Panc1 (cell line): Measurements from ENCODE around the gene SYNRG. TPM values are rescaled to one million over a fixed set of nuclear protein-coding genes. Genes with fewer than 3 reads are reported as not detected.

Source experiments
- ATAC-seq: fragments of 200-7000 bp; cut with Tn5 transposase; 2 replicates; pipeline ENCODE4 v1.9.1; 2020; ENCODE audit warnings: mild to moderate bottlenecking, moderate library complexity
- BruUV-seq: library from RNA; stranded (reverse); fragments of 400-500 nt; replicated peaks from 2 replicates; lab custom pipeline; 2021; lab: Mats Ljungman, UMichigan
- CTCF ChIA-PET: fragments of 300-600 bp; sonication (Branson Sonifier 250); formaldehyde crosslinking; loops from one replicate; lab custom pipeline; 2022; ENCODE audit warnings: antibody characterized with exemption; lab: Charles Lee
- POLR2A ChIA-PET: fragments of 300-600 bp; sonication (Branson Sonifier 250); formaldehyde crosslinking; loops from one replicate; lab custom pipeline; 2022; ENCODE audit warnings: antibody characterized with exemption; lab: Charles Lee
- DNase-seq: peaks from one replicate; pipeline ENCODE4 v3.0.0-alpha.2; 2010; ENCODE audit warnings: low read depth, low spot score
- H3K27ac ChIP-seq: 2 replicates; pipeline ENCODE4 v1.5.1; 2011; ENCODE audit warnings: mild to moderate bottlenecking, low read length, inconsistent platforms
- H3K27me3 ChIP-seq: fragments of 200-500 bp; sonication (Bioruptor generic); 2 replicates; pipeline ENCODE4 v1.6.0; 2014; ENCODE audit warnings: low read length, inconsistent platforms; ENCODE audit not compliant: control insufficient read depth, insufficient read depth
- H3K36me3 ChIP-seq: fragments of 200-500 bp; sonication (Bioruptor generic); 2 replicates; pipeline ENCODE4 v1.5.1; 2014; ENCODE audit warnings: inconsistent platforms, mild to moderate bottlenecking, low read length, moderate library complexity; ENCODE audit not compliant: control insufficient read depth, insufficient read depth
- H3K4me1 ChIP-seq: 2 replicates; pipeline ENCODE4 v1.5.1; 2011; ENCODE audit warnings: inconsistent platforms, mild to moderate bottlenecking, low read length, moderate library complexity; ENCODE audit not compliant: control insufficient read depth, insufficient read depth
- H3K4me3 ChIP-seq, 2 experiments: 2 replicates each; pipeline ENCODE4 v1.5.1; 2011 to 2012; ENCODE audit warnings: low read depth in 2 of 2, low read length in 2 of 2, mild to moderate bottlenecking in 2 of 2, inconsistent platforms in 1 of 2, moderate library complexity in 1 of 2
- H3K9me3 ChIP-seq: fragments of 200-500 bp; sonication (Bioruptor generic); 2 replicates; pipeline ENCODE4 v1.5.1; 2014; ENCODE audit warnings: low read depth, mild to moderate bottlenecking, inconsistent platforms, low read length, moderate library complexity; ENCODE audit not compliant: control insufficient read depth, insufficient read depth
- POLR2AphosphoS5 ChIP-seq: IDR thresholded peaks from 2 replicates; pipeline ENCODE4 v1.6.1; 2012; ENCODE audit warnings: mild to moderate bottlenecking, low read depth, low read length, moderate library complexity
- SIN3A ChIP-seq: IDR thresholded peaks from 2 replicates; pipeline ENCODE4 v1.6.1; 2012; ENCODE audit warnings: low read depth, mild to moderate bottlenecking, low read length, moderate library complexity, borderline replicate concordance; ENCODE audit not compliant: insufficient read depth
- TCF7L2 ChIP-seq: IDR thresholded peaks from 2 replicates; pipeline ENCODE4 v1.6.1; 2011; ENCODE audit warnings: mild to moderate bottlenecking, low read depth, low read length, inconsistent platforms
- in situ Hi-C: cut with HindIII; loops from 2 replicates; pipeline ENCODE4 v1.10.0; 2016; ENCODE audit warnings: low sequenced_read_pairs, low pct_unique_long_range_greater_than_20kb
- intact Hi-C: fragments of 100-400 bp; cut with micrococcal nuclease; formaldehyde crosslinking; loops from one replicate; pipeline ENCODE4 v1.10.0; 2022; ENCODE audit not compliant: unreplicated experiment
- total RNA-seq: library from RNA; stranded (reverse); gene quantifications from one replicate; pipeline ENCODE4 v1.2.1, GENCODE V29; 2021; ENCODE audit not compliant: unreplicated experiment
- TF ChIP-seq, protein P1 (sequence below), 2 experiments: IDR thresholded peaks; 2 replicates each; pipeline ENCODE4 v1.6.1; 2011 to 2012; ENCODE audit warnings: low read depth in 2 of 2, control low read depth in 1 of 2, low read length in 1 of 2, mild to moderate bottlenecking in 1 of 2, moderate library complexity in 1 of 2; ENCODE audit not compliant: insufficient read depth in 1 of 2
- TF ChIP-seq, protein P2 (sequence below): fragments of 450-650 bp; IDR thresholded peaks from 2 replicates; pipeline ENCODE4 v1.5.1; 2017; ENCODE audit warnings: mild to moderate bottlenecking

Gene SYNRG
- total RNA-seq, 1 experiment from 2014 or later: 30.8 TPM

DNA sequence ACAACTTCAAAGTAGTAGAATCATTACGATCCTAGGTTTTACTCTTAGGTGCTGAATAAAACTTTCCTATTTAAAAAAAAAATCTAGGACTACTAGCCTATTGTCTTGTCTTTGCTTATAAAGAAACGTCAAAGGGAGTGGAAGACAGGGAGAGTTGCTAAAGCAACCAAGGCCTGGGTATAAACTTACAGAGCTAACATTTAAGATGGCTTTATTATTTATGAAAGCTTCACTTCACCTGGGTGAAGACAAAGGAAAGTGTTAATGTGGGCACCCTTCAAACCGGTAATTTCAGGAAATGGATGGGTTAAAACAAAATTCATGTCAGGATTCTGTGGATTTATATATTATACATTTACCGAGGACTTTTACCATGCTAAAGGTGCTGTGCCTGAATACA is 117.1 kb downstream of the SYNRG start:
- intact Hi-C loops: no loop called here
- peak overlapping the region; percentile 69 for H3K27ac ChIP-seq
- H3K4me3 ChIP-seq: peak overlapping the region; percentile 66 to 72
- ChIA-PET POLR2A (no interaction called here), CTCF (no interaction called here)
- DNase-seq: no peak
- no TSS peak for BruUV-seq
- H3K27me3 ChIP-seq: no peaks in the 10 kb centered on the region
- no peaks in the 10 kb centered on the region for H3K36me3 ChIP-seq
- in situ Hi-C loops: no loop called here
- TF ChIP-seq, protein P1, sequence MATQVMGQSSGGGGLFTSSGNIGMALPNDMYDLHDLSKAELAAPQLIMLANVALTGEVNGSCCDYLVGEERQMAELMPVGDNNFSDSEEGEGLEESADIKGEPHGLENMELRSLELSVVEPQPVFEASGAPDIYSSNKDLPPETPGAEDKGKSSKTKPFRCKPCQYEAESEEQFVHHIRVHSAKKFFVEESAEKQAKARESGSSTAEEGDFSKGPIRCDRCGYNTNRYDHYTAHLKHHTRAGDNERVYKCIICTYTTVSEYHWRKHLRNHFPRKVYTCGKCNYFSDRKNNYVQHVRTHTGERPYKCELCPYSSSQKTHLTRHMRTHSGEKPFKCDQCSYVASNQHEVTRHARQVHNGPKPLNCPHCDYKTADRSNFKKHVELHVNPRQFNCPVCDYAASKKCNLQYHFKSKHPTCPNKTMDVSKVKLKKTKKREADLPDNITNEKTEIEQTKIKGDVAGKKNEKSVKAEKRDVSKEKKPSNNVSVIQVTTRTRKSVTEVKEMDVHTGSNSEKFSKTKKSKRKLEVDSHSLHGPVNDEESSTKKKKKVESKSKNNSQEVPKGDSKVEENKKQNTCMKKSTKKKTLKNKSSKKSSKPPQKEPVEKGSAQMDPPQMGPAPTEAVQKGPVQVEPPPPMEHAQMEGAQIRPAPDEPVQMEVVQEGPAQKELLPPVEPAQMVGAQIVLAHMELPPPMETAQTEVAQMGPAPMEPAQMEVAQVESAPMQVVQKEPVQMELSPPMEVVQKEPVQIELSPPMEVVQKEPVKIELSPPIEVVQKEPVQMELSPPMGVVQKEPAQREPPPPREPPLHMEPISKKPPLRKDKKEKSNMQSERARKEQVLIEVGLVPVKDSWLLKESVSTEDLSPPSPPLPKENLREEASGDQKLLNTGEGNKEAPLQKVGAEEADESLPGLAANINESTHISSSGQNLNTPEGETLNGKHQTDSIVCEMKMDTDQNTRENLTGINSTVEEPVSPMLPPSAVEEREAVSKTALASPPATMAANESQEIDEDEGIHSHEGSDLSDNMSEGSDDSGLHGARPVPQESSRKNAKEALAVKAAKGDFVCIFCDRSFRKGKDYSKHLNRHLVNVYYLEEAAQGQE (IDR thresholded peaks at IDR 0.05; ENCODE audit: insufficient read depth in 1 of 2, low read depth in 2 of 2, low read length in 1 of 2): no peak
- TF ChIP-seq SIN3A: no peak
- H3K4me1 ChIP-seq: peaks cover 29% of the 10 kb centered on the region
- no peak for ATAC-seq
- H3K9me3 ChIP-seq: no peaks in the 10 kb centered on the region

- POLR2A ChIA-PET: interaction anchor here (0.6 kb wide), 1 partner anchor 907 kb away, joined by 3 read pairs; no protein-coding TSS in a partner anchor
- TF ChIP-seq SIN3A (0 out of 2 replicates have a peak, but pooled peaks have one; percentile 56), POLR2AphosphoS5 (no peak), TCF7L2 (no peak)
- TF ChIP-seq, protein P1 (IDR thresholded peaks at IDR 0.05; ENCODE audit: insufficient read depth in 1 of 2, low read depth in 2 of 2, low read length in 1 of 2): no peak
- TF ChIP-seq, protein P2, sequence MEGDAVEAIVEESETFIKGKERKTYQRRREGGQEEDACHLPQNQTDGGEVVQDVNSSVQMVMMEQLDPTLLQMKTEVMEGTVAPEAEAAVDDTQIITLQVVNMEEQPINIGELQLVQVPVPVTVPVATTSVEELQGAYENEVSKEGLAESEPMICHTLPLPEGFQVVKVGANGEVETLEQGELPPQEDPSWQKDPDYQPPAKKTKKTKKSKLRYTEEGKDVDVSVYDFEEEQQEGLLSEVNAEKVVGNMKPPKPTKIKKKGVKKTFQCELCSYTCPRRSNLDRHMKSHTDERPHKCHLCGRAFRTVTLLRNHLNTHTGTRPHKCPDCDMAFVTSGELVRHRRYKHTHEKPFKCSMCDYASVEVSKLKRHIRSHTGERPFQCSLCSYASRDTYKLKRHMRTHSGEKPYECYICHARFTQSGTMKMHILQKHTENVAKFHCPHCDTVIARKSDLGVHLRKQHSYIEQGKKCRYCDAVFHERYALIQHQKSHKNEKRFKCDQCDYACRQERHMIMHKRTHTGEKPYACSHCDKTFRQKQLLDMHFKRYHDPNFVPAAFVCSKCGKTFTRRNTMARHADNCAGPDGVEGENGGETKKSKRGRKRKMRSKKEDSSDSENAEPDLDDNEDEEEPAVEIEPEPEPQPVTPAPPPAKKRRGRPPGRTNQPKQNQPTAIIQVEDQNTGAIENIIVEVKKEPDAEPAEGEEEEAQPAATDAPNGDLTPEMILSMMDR: no peak
Measured at GRCh38 chr17:37490638-37491614, 118.3 kb downstream of the SYNRG start.

More at GRCh38 chr17:37490638-37491614, 118.3 kb downstream of the SYNRG start:
- no peak for DNase-seq
- Histone ChIP-seq H3K4me1 (peaks cover 29% of the 10 kb centered on the region), H3K9me3 (no peaks in the 10 kb centered on the region), H3K36me3 (no peaks in the 10 kb centered on the region), H3K4me3 (peak overlapping the region; percentile 66 to 72), H3K27ac (peak overlapping the region; percentile 69), H3K27me3 (no peaks in the 10 kb centered on the region)
- CTCF ChIA-PET: no interaction called here
- ATAC-seq: peak; percentile 49; the same call in 1 of the 2 replicates
- intact Hi-C loops (no loop called here), in situ Hi-C loops (no loop called here)
- BruUV-seq: no TSS peak
